G401.6 (cell line): ENCODE data around the gene SCD5.

Experiments
- FAIRE-seq: peaks from 2 replicates; lab custom pipeline; 2012; peaks lifted over from hg19 to GRCh38; lab: Jason Lieb, UNC

SCD5 gene

GRCh38 chr4:82761229-82761628, 37.4 kb downstream of the SCD5 start:
- FAIRE-seq: no peak

GRCh38 chr4:82758701-82759685, 39.6 kb downstream of the SCD5 start:
- no peak for FAIRE-seq

- no peak for FAIRE-seq
Observed at GRCh38 chr4:82756061-82756460, 42.5 kb downstream of the SCD5 start.

- FAIRE-seq: no peak
Observed at GRCh38 chr4:82755650-82756049, 42.9 kb downstream of the SCD5 start.

DNA sequence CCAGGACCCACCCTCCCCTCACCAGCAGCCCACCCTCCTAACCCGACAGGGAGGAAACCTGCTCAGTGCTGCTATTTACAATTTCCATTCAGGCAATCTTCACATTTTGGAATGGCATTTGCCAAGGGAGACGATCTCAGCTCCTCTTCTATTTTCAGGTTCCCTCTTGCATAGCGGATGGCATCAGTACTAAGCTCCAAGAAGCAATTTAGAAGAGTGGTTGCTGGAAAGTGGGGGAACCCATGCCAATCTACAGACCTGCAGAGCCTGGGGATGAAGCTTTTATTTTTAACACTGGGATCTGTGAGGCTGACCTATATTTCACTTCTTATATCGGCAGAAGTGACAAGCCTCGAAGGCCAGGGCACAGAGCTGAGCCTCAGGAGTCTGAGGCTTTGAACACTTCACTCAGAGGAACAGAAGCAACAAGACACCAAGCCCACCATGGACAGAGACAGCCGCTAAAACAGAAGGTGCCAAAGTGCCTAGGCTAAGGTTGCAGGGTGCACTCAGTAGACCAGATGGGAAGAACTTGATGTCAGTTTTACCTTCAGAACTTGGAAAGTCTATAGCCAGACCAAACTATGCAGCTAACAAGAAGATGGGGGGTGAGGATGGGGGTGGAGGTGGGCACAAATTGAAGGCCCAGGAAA, 44.0 kb downstream of the SCD5 start:
- FAIRE-seq: no peak

DNA sequence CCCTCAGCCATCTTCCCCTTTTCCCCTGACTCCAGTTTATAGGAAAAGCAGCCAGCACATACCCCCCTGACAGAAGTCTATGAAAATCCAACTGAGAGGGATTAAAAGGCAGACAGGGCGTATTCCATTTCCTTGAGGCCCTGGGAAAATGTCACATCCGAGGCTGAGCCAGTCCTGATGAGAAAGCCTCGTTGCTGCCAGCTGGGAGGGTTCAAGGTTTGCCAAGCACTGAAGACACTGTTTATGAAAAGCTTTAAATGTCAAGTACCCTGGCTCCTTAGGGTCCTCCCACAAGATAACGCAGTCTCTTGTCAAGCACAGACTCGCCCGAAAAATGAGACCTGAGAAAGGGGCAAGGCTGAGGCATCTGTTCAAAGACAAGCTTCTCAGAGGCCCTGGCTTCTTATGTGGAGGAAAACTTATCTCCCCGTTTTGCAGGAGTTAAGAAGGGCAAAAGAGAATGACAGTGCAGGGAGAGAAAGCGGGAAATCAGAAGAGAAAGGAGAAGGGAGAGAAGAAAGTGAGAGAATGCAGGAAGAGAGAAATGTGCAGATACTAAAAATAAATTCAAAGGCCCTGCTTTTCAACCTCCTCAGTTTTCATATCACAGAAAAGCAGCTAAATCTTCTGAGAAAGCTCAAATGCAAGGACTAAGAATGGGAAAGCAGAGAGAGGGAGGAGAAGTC, 44.7 kb downstream of the SCD5 start:
- FAIRE-seq: no peak

DNA sequence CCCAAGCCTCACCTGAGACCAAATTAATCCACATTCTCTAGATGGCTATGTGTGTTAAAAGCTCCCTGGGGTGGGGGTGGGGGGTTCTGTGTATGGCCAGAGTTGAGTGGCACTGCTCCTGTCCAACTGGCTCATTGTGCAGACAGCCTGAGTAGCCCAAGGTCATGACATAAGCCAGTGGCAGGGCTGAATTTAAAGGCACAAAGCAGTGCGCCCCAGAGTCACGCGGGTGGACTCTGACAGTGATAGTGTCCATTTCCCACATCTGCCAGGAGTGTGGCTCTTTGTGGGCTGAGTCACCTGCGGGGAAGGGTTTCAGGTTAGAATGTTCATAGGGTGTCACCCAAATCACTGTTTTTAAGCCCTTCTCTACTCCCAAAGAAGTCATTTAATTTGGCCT, 45.4 kb downstream of the SCD5 start:
- FAIRE-seq: no peak

- no peak for FAIRE-seq
Observed at GRCh38 chr4:82748810-82749470, 49.7 kb downstream of the SCD5 start.

- FAIRE-seq: no peak
Observed at GRCh38 chr4:82747686-82748575, 50.7 kb downstream of the SCD5 start.

DNA sequence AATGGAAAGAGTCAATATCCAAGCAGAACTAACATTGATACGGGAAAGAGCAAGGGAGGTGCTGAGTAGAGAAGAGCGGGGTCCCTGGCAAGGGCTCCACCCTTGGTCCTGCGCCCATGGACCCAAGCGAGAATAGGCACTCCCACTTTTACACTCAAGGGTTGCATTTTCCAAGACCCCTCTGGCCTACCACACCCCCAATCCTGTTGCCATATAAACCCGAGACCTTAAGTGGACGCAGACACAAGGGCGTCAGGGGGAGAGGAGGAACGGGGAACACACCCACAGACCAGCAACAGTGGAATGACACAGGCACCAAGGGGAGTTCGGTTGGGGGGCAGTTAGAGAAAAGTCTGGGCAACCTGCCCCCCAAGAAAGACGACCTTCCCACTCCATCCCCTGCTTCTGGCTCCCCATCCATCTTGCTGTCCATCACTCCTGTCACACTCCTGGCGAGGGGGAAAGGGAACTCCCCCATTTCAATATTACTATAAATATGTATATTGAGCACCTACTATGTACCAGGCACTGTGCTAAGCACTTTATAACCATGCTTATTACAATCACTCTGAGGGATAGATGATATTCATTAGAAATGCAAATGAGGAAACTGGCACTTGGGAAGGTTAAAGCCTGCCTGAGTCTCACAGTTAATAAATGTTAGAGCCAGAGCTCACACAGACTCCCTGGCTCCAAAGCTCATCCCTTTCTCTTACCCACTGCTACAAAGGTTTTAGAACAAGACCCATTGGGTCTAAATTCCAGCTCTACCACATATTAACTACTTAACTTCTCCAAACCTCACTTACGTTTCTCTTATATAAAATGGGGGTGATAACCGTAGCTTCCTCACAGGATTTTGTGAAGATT, 51.7 kb downstream of the SCD5 start:
- no peak for FAIRE-seq

GRCh38 chr4:82745173-82745842, 53.3 kb downstream of the SCD5 start:
- FAIRE-seq: no peak

GRCh38 chr4:82744284-82744968, 54.2 kb downstream of the SCD5 start:
- FAIRE-seq: no peak

DNA sequence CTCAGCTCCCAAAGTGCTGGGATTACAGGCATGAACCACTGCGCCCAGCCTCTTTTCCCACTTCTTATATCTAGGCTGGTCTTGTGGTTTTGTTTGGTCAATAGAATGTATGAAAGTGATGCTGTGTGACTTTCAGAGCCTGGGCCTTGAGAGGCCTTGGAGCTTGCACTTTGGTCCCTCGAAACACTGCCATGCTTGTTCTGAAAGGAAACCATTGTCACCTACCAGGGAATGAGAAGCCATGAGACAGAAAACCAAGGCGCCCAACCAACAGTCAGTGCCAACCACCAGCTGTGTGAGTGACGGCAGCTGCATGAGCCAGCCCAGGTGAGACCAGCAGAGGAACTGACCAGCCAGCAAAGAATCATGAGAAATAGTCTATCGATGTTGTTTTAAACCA, 57.4 kb downstream of the SCD5 start:
- no peak for FAIRE-seq

DNA sequence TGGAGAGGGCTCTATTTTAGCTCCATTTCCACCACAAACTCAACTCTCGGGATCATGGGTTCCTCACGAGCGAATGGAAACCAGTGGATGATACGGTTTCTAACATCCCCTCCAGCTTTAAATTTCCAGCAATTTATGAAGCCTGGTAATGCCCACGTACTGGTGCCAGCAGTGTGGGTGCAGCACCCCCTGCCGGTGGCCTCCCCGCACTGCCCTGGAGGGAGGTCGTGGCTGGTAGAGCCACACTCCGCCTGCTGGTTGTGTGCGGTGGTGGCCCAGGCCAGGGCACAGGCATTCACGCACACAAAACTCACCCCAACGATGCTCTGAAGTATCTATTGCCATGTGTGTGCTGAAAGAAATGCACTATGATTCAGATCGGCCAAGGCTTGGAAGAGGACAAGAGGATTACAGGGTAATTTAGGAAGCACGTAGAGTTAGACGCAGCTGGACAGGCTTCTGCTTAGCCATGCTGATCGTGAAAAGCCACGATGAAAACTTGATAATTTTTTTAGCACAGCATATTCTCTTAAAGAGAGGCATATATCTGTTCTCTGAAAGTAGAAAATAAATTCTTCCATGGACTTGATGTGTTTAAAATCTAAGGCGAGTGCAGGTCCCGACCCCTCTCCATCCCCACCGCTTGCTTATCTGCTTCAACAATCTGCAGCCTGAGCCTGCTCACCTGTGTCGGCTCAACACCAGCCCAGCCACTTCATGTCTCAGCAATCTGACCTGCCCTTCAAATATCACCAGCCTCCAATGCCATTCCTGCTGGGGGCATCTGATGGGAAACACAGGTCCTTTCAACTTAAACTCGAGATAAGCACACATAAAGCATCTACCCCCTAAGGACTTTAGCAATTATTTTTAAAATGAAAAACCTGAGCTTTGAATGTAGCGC, 59.1 kb downstream of the SCD5 start:
- no peak for FAIRE-seq

- FAIRE-seq: no peak
Observed at GRCh38 chr4:82737354-82737753, 61.2 kb downstream of the SCD5 start.

DNA sequence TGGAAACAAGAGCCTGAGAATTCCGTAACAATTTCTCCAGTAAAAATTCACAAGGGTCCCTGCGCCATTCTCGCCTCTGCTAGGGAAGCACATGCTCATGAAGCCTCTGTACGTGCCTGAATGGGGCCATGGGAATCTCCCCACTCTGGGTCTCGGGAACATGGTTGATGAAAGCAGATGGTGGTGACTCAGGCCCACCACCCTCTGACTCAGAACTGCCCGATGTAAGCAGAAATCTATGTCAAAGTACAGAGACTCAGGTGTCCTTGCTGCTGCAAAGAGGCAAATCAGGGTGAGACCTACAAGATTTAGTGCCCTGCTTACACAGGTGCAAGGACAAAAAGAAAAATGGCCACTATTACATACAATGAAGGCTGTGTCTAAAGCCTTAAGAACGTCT, 65.0 kb downstream of the SCD5 start:
- FAIRE-seq: no peak

DNA sequence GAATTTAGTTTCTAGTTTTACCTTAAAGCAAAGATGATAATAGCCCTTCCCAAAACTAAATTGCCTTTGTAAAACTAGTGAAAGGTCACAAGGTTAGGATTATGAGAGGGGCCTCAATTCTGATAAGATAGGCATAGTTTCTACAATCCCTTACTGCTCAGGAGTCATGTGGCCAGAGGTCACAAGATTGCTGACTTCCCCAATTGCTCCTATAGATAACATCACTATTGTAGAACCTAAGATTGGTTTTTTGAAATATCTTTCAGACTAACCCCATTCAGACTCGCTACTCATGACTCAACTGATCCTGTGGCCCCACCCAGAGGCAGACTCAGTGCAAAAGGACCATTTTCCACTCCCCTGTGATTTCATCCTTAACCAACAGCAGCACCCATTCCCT, 70.3 kb downstream of the SCD5 start:
- no peak for FAIRE-seq

DNA sequence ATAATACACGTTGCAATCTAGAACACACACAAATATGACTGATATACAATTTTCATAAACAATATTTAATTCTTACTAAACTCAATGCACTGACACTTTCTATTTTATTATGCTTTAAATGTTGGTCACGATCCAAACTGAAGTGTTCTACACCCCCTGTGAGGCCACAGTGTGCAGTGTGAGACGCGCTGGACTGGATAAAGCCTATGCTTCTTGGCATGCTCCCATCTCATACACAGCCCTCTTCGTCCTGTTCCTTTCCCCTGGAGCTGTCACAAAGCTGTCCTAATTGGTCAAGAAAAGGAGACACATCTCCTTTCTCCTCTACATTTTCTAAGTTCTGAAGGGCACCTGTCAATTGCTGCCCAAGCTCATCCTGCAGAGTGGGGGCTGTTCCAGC, 72.0 kb downstream of the SCD5 start:
- no peak for FAIRE-seq
